ENCODE measurements around the gene S100A8.
"Not testable (repeated sequence)": the region's sequence is repeated elsewhere in the genome, so short reads cannot be mapped to it uniquely, and the experiment has no call there.

S100A8 gene

DNA sequence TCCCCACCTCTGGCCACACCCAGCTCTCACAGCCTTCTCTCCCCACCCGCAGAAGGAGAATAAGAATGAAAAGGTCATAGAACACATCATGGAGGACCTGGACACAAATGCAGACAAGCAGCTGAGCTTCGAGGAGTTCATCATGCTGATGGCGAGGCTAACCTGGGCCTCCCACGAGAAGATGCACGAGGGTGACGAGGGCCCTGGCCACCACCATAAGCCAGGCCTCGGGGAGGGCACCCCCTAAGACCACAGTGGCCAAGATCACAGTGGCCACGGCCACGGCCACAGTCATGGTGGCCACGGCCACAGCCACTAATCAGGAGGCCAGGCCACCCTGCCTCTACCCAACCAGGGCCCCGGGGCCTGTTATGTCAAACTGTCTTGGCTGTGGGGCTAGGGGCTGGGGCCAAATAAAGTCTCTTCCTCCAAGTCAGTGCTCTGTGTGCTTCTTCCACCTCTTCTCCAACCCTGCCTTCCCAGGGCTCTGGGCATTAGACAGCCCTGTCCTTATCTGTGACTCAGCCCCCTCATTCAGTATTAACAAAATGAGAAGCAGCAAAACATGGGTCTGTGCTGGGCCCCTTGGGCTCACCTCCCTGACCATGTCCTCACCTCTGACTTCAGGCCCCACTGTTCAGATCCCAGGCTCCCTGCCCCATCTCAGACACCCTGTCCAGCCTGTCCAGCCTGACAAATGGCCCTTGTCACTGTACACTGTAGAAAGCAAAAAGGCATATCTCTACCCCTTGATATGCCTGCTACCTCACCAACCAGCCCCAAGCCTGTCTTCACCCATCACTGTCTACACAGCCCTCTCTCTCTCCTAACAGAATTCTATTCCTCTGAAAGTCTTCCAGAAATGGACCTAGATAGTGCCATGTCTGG is 30.0 kb downstream of the S100A8 start:
- no peak for DNase-seq

GRCh38 chr1:153360190-153360589 is 30.7 kb downstream of the S100A8 start:
- no peak for DNase-seq

- DNase-seq = peak; percentile 69
Observed at GRCh38 chr1:153359241-153359640, 31.6 kb downstream of the S100A8 start.

DNA sequence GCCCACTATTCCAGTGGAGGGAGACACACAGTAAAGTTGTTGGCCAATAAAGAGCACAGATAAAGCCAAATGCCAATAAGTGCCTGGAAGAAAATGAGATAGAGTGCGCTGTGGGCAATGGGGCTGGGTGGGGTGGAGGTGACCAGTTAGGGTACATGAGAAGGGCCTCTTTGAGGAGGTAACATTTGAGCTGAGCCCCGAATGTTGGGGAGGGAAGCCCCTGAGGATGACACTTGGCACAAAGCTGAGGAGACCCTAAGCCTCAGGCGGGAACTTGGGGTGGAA is 32.2 kb downstream of the S100A8 start:
- no peak for DNase-seq

DNA sequence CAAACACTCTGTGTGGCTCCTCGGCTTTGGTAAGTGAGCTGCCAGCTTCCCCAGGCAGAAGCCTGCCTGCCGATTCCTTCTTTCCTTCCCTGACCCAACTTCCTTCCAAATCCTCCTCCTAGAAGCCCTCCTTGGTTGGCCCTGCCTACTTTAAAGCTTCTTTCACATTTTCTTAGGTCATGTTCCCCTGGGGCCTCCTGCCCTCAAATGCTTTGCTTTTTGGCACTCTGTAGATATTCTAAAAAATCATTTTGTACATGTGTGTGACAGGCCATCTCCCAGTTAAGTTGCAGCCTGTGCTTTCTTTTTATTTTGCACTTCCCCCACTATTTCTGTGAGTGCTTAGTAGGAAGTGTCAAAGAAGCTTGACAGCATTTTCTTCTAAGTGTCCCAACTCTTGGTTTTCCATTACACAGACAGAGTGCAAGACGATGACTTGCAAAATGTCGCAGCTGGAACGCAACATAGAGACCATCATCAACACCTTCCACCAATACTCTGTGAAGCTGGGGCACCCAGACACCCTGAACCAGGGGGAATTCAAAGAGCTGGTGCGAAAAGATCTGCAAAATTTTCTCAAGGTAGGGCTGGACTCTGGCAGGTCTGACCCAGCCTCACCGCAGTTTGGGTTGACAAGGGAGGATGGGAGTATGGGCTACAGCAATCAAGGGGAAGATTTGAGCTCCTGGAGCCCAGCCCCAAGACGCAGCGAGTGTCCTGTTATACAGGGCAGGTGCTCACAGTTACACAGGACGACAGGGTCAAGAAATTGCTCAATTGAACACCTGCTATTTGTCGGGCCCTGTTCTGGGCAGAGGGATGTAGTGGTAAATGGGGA is 32.8 kb downstream of the S100A8 start, which contains the start of gene S100A9:
TSS of gene S100A9 (plus strand) at position 2 of the 838 bp plus-strand sequence. CDS start at position 432, 430 bp downstream.
- no peak for DNase-seq

DNA sequence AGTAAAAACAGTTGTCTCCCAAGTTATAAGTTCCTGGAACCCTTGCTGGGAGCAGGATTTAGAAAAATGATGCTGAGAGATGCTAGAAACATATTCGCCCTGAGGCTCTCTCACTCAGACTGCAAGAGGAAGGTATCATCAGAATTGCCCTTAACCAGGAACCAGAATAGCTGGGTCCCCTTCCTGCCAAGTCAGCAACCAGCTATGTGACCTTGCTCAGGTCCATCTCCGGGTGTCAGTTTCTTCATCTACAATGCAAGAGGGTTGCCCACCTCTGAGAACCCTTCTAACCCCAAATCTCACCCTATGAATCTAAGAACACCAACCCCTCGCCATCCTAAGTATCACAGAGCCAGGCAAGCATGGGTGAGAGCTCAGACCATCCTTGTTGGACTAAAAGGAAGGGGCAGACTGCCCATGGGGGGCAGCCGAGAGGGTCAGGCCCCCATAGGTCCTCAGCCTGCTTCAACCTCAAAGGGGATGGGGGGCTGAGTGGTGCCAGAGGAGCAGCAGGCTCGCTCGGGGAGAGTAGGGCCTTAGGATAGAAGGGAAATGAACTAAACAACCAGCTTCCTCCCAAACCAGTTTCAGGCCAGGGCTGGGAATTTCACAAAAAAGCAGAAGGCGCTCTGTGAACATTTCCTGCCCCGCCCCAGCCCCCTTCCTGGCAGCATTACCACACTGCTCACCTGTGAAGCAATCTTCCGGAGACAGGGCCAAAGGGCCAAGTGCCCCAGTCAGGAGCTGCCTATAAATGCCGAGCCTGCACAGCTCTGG is 33.6 kb downstream of the S100A8 start:
- peak; percentile 86 for DNase-seq

GRCh38 chr1:153356392-153357075 is 34.3 kb downstream of the S100A8 start:
- DNase-seq = no peak

GRCh38 chr1:153355445-153356071 is 35.3 kb downstream of the S100A8 start:
- peak; percentile 81 for DNase-seq

DNA sequence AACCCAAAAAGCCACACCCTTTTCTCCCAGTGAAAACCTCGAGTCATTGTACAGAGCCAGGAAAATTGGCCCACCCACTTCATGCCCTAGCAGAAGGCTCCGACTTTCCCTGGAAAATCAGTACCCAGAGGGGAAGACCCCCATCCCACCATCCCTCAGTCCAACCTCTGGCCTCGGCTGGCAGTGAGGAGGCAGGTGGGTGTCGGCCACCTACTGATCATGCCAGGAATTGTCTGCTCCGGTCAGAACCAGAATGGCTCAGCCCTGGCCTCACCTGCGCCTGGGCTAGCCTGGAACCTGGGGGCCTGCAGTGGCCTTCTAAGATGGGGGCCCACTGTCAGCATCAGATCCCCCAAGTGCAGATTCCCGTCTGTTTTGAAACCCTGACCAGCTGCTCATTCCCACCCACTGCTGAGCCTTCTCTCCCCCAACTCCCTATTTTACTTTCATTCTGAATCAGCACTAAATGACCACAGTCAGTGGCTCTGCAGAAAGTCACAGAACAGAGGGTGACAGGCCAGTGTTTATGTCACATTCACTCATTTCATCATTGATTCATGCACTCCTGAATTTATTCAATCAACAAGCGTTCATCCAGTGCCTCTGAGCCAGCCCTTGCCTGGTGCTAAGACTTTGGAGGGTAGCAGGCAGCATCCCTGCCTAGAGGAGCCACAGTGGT is 36.2 kb downstream of the S100A8 start:
- DNase-seq = no peak

DNA sequence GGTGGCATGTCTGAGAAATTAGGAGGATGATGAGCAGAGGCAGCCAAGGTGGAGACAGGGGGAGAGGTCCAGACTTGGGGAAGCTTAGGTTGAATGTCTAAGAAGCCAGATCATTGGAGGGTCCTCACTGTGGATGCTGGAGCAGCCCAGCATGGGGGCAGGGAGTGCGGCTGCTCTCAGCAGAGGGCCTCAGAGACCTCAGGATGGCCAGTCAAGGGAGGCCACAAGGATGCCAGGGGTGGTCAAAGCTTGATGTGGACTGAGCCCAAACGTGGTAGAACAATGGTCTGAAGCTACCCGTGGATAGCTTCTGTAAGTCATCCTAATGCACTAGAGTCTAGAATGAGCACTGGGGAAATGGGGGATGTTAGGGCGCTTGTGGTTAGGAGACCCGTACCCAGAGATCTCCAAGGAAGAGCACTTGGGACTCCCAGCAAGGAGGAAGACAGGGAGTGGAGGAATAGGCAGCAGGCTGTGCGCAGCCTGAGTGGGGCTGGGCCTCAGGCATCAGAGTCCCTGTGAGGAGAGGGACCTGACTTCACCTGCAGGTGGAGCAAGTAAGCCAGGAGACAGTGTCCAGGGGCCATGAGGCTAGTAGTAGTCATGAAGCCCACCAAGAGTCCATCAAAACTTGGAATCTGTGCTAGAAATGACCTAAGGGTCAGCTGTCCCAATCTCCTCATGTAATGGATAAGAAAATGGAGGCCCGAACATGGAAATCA is 37.5 kb downstream of the S100A8 start:
- DNase-seq = no peak

GRCh38 chr1:153352523-153352922 is 38.4 kb downstream of the S100A8 start:
- DNase-seq = peak; percentile 38

DNA sequence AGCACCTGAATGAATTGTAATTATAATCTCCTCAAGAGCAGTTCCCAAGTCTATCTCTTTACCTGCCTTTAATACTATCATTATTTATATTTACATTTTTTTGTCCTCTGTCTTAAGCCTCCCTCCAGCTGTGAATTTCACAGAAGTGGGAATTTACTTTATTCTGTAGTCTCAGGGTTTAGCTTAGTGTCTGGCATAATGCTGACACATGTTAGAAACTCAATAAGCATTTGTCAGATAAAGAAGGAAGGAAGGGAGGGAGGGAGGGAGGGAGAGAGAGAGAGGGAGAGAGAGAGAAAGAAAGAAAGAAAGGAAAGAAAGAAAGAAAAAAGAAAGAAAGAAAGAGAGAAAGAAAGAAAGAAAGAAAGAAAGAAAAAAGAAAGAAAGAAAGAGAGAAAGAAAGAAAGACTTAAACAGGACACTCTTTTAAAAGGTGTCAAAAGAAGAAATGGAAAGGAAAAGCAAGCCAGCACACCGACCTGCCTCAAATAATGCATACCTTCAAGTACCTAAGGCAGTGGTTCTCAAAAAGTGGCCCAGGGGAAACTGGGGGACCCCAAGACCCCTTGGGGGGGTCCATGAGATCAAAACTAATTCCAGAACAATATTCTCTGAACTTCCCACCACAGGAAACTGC is 40.4 kb downstream of the S100A8 start:
- no peak for DNase-seq

DNA sequence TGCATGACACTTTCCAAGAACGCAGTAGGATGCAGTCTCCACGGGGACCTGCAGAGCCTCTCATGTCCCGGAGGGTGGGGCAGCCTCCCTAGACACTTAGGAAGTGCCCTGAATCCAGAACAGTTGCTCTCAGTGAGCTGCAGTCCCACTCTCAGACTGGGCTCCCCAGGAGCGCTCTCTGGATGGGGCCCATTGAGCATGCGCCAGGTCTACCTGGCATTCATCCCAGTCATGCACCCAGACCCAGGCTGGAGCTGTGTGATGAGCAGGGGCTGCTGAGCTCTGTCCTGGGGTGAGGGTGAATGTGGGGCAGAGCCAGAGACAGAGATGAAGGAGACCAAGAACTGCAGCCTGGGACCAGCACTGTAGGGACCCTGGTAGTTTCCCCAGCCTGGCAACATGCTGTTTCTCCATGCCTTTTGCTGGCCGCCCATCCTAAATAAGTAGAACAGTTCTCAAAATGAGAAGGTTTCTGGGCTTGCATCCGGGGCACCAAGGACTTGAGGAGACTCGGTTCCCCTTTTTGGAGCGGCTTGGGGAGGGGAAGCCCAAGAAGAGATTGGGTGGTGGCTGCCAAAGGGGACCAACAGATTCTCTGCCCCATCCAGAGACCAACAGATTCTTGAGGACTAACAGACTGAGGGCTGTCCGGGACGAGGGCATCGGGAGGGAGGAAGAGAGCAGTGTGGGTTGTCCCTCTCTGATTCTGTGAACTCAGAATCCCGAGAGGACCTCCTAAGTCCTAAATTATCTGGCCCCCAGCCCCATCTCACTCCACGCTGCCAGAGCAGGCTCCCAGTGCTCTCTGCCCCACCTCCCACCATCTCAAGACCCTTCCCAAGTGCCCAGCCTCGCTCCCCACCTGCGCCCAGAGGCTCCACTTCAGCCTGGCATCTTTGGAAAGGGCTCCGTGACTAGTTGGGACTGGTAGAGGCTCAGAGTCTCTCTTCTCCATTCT is 41.2 kb downstream of the S100A8 start:
- DNase-seq = no peak

- DNase-seq = no peak
Observed at GRCh38 chr1:153348511-153349362, 42.1 kb downstream of the S100A8 start, which contains the start of gene PGLYRP4. TSS of gene PGLYRP4 (minus strand) at chr1:153348841. CDS start at chr1:153347932, 909 bp downstream.

- DNase-seq = no peak
Observed at GRCh38 chr1:153347856-153348255, 43.0 kb downstream of the S100A8 start.

GRCh38 chr1:153347049-153347448 is 43.8 kb downstream of the S100A8 start:
- DNase-seq = not testable (repeated sequence)

GRCh38 chr1:153346077-153346723 is 44.7 kb downstream of the S100A8 start:
- DNase-seq = no peak

Measured in NK-92 treated with Interleukin-12 subunit alpha and Interleukin-12 subunit beta, amount 100 ng/mL, for 24 hours (cell line).